ENCODE data around the gene PAX8.
A peak's percentile ranks its signal among the peaks of the same experiment; 100 is the strongest.

PAX8 gene

DNA sequence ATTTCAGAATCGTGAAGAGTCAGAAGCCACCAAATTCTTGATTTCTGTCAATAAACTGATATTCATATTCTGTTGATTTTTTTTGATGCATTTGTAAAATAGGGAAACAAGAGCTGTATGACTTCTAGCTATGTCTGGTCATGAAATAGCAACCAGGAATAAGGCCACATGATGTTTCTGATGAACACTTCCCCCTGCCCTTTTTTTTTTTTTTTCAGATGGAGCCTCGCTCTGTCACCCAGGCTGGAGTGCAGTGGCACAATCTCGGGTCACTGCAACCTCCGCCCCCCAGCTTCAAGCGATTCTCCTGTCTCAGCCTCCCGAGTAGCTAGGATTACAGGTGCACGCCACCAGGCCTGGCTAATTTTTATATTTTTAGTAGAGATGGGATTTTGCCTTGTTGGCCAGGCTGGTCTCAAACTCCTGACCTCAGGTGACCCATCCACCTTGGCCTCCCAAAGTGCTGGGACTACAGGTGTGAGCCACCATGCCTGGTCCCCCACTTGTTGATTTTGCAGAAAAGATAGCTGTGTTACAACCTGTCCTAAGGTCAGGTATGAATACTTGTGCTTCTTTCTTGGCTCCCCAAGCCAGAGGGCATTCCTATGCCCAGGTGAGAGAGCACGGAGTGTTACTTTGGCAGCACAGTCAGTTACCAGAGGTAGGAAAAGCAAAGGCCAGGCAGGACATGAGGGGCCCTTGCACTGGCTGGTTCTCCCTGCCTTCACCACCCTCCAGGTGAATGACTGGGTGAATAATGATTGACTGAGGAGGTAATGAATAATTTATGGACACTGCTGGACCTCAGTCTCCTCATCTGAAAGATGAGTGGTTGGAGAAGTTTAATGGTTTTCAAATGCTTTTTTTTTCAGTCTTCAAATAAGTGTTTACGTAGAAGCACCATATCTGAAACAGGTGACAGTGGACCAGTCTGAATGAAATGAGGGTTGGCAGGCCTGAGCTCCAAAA, 39.6 kb downstream of the PAX8 start:
- no peak for DNase-seq (ENCODE audit: low read depth in 2 of 2, low spot score in 1 of 2)

DNA sequence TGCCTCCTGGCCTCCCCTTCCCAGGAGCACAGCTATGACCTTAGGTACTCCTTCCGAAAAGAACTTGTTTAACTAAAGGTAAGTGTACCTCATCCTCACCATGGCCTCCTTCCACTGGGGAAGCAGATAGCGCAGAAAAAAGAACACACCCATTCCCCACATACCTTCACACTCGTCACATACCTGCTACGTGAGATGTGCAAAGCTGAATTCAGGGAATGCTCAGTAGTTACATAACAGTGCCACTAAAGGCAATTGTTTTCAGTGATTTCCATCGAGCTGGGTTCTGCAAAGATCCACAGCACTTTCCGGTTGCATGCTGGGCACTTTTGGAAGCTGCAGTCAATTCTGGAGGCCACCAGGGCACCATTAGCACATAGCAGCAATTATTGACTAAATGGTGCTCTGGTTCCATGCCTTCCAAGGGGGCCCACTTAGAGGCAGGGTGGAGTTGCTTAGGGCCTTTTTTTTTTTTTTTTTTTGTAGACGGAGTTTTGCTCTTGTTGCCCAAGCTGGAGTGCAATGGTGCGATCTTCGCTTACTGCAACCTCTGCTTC, 41.0 kb downstream of the PAX8 start:
- DNase-seq (ENCODE audit: low read depth in 2 of 2, low spot score in 1 of 2), result no peak

DNA sequence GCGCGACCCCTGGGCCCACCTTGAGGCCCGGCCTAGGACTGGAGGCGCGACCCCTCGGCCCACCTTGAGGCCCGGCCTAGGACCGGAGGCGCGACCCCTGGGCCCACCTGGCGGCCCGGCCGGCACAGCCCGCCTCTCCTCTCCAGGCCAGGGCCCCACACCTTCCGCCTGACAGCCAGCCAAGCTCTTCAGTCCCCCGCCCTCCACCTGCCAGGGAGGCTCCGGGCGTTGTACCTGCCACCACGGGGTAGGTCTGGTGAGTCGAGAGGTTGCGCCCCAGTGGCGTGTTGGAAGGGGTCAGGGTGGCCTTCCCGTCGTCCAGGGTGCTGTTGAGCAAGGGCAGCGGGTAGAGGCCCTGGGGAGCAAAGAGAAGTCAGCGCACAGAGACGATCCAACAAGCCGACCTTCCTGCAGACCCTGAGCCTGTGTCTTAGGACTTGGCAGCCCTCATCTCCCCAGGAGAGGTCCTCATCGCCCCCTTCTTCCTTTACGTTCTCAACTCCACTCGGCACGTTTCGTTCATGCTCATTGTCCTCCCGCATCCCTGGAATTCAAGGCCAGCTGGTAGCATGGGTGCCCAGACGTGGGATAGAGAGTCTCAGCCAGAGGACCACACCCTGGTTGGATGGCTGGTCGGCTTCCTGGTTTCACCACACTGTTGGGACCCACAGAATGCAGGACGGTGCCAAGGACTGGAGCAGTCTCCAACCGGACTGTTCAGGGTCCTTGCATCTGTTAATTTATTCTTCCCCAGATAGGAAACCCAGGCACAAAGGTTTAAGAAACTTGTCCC, 42.2 kb downstream of the PAX8 start:
- no peak for DNase-seq (ENCODE audit: low read depth in 2 of 2, low spot score in 1 of 2)

DNA sequence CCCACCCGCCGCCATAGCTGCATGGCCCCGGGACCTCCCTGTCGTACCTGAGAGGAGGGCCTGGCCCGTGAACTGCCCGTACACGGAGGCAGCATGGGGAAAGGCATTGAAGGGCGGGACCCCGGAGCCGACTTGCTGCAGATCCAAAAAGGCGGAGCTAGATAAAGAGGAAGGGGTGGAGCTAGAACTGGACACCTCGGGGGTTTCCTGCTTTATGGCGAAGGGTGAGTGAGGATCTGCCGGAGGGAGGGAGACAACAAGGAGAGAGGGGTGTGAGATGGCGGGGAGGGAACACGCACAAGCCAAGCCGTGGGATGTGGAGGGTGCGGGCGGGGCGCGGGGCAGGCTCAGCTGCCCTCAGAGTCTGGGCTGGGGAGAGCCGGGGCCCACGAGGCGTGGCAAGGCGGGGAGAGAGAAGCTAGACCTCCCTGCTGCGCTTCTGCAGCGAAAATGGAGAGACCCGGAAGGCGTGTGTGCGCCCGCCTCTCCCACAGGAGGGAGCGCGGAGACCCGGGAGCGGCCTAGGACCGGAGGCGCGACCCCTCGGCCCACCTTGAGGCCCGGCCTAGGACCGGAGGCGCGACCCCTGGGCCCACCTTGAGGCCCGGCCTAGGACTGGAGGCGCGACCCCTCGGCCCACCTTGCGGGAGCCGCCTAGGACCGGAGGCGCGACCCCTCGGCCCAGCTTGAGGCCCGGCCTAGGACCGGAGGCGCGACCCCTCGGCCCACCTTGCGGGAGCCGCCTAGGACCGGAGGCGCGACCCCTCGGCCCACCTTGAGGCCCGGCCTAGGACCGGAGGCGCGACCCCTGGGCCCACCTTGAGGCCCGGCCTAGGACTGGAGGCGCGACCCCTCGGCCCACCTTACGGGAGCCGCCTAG, 43.1 kb downstream of the PAX8 start:
- peak; percentile 28 to 42 for DNase-seq (ENCODE audit: low read depth in 2 of 2, low spot score in 1 of 2)

- no peak for DNase-seq (ENCODE audit: low read depth in 2 of 2, low spot score in 1 of 2)
Observed at GRCh38 chr2:113234721-113235346, 43.9 kb downstream of the PAX8 start.

- DNase-seq (ENCODE audit: low read depth in 2 of 2, low spot score in 1 of 2), result no peak
Observed at GRCh38 chr2:113233593-113234550, 44.8 kb downstream of the PAX8 start.

DNA sequence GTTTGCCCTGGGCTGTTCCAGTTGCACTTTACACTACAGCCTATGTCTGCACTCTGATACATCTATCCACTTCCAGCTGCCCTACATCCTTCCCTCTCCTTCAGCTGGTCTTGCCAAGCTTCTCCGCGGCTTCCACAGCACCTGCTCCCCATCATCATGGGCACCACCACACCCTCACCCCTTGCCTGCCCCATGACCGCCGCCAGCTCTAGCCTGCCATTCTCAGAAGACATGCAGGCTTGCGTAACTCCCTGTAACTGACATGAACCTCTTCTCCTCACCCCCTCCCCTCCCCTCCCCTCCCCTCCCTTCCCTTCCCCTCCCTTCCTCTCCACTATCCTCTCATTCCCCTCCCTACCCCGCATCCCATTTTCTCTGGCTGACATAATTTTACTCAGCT, 46.0 kb downstream of the PAX8 start:
- DNase-seq (ENCODE audit: low read depth in 2 of 2, low spot score in 1 of 2), result no peak

DNA sequence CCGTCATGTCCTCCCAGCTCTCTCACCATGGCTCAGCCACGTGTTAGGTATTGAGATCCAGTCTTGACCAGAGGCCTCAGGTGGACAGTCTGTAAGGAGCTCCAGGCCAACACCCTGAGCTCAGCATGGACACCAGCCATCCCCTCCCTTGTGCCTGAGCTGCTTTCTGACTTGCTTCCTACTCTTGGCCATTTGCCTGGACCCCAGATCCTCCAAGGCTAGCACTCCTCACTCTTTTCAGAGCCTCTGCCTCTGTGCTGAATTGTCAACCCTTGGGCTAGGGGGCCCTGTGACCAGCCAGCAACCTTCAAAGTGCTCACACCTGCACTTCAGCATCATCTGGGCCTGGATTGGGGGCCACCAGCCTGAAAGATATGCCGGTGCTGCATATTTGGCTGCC, 46.6 kb downstream of the PAX8 start:
- DNase-seq (ENCODE audit: low read depth in 2 of 2, low spot score in 1 of 2), result no peak

DNA sequence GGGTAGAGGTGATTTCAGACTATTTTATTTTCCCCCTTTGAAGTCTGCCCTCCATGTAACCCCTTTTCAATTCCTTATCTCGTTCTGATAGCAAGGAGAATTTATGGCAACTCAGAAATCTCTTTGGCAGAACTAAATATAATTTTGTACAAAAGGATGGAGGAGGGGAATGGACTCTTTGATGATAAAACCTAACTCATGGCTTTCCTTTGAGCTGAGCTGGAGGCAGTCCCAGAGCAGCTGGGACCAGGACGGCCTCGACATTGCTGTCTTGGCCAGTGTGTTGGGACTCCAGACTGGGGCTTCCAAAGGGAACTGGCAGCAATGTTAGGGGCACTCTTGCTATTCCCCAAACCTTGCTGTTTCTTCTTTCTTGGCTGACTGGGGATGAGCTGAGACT, 47.7 kb downstream of the PAX8 start:
- no peak for DNase-seq (ENCODE audit: low read depth in 2 of 2, low spot score in 1 of 2)

GRCh38 chr2:113230531-113230930, 48.2 kb downstream of the PAX8 start:
- DNase-seq (ENCODE audit: low read depth in 2 of 2, low spot score in 1 of 2), result no peak

- no peak for DNase-seq (ENCODE audit: low read depth in 2 of 2, low spot score in 1 of 2)
Observed at GRCh38 chr2:113229795-113230194, 48.9 kb downstream of the PAX8 start.

DNA sequence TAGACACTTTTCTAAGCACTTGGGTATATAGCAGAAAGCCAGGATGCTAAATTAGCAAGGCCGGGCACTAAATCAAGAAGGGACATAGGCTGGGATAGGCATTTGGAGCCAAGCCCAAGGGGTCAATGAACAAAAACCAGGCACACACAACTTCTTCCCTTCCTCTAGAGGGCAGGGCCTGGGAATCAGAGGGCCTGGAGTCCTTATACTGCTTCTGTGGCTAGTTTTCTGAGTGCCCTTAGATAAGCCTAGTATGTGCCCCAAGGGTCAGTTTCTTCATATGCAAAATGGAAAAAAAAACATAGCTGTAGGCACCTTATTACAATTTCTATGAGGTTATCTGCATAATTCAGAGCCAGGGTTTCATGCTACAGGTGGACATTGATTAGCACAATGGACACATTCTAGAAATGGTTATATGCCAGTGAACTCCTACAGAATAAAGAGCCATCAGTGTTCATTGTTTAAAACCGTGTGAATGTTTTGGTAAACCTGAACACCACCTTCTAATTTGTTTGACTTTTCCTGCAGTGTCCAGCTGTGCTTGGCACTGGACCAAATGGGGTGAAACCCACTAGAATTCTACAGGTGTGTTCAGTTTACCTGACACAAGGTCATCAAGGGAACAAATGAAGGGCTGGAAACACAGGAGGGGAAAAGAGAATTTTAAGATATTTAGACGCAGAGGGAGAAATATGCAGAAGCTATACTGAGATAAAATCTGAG, 49.6 kb downstream of the PAX8 start:
- no peak for DNase-seq (ENCODE audit: low read depth in 2 of 2, low spot score in 1 of 2)

DNA sequence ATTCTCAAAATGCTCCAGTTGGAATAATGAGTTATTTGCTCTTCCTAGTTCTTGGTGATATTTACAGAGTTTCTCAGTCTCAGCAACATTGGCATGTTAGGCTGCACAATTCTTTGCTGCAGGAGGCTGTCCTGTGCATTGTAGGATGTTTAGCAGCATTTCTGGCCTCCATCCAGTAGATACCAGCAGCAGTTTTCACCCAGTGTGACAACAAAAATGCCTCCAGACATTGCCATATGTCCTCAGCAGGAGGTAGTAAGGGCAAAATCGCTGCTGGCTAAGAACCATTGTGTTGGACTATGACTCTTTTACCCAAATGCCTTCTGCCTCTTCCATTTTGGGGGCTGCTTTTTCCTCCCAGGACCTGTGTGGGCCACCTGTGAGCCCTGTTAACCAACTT, 50.4 kb downstream of the PAX8 start:
- no peak for DNase-seq (ENCODE audit: low read depth in 2 of 2, low spot score in 1 of 2)

DNA sequence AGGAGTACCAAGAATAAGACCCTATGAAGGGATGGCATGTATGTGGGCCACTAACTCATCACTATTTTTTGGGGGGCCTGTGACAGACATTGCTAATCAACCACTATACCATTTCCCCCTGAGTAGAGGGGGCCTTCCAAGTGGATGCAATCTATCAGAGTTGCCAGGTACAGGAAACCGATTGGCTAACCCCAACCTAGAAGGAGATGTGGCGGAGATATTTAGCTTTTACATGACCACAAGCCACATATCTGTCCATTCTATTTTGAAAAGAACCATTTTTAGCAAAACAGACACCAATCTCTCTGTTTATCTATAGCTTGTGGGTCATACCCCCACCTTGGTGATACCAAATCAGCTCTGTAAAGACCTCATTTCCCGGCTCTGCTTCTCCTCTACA, 51.0 kb downstream of the PAX8 start:
- no peak for DNase-seq (ENCODE audit: low read depth in 2 of 2, low spot score in 1 of 2)

DNA sequence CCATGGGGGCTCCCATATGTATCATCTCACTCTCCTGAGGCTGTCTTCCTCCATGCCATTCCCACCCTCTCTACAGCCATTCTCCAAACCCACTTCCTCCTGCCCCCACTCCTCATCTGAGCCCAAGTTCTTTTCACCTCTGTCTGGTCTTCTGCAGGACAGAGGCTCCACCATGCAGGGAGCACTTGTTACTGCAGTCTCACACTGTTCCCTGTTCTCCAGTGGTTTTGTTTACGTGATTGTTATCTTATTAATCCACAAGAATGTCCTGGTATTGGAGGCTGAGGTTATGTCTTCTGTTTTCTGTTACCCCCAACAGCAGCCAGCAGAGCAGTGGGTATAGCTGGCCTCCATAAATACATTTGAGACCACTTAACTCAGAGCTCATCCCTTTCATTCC, 51.4 kb downstream of the PAX8 start:
- DNase-seq (ENCODE audit: low read depth in 2 of 2, low spot score in 1 of 2), result no peak

DNA sequence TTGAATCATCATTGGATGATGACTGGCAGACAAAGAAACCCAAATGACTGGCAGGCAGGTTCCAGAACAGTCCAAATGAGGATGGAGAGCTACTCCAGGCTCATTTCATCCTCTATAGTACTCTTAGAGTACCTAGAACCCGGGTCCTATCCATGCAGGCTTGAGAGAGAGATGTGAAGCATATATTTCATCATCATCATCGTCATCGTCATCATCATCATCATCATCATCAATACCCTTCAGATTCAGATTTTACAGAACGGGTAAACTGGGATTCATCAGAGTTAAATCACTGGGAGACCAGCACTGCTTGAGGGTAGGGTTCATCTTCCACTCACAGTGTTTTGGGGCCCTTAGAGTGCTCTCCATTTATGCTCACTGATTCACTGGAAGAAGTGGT, 52.3 kb downstream of the PAX8 start:
- no peak for DNase-seq (ENCODE audit: low read depth in 2 of 2, low spot score in 1 of 2)

- DNase-seq (ENCODE audit: low read depth in 2 of 2, low spot score in 1 of 2), result no peak
Observed at GRCh38 chr2:113225263-113226259, 53.2 kb downstream of the PAX8 start.
